Measurements from ENCODE around the gene ELFN2.

ELFN2 gene

GRCh38 chr22:37358917-37359316 is 68.4 kb downstream of the ELFN2 start:
- no peak for DNase-seq (ENCODE audit: low read depth in 2 of 3, low spot score in 1 of 3)

- DNase-seq (ENCODE audit: low read depth in 2 of 3, low spot score in 1 of 3) = no peak
These were observed 68.9 kb downstream of the ELFN2 start for GRCh38 chr22:37358386-37358785.

- no peak for DNase-seq (ENCODE audit: low read depth in 2 of 3, low spot score in 1 of 3)
These were observed 69.7 kb downstream of the ELFN2 start for GRCh38 chr22:37357446-37358075.

DNA sequence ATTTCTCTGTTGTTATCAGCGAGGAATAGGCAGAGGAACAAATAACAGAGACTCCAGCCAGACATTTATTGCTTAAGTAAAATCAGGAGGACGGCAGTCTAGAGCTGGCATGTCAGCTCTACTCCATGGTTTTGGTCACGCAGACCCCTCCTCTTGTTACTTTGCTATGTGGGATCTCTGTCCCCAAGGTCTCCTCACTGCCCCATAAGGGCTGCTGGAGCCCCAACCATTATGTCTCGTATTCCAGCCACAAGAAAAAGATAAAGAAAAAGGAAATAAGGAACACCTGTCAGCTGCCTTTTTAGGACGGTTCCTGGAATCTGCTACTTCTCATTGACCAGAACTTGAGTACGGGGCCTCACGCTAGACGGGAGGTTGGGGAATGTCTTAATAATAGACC is 70.4 kb downstream of the ELFN2 start:
- no peak for DNase-seq (ENCODE audit: low read depth in 2 of 3, low spot score in 1 of 3)

DNA sequence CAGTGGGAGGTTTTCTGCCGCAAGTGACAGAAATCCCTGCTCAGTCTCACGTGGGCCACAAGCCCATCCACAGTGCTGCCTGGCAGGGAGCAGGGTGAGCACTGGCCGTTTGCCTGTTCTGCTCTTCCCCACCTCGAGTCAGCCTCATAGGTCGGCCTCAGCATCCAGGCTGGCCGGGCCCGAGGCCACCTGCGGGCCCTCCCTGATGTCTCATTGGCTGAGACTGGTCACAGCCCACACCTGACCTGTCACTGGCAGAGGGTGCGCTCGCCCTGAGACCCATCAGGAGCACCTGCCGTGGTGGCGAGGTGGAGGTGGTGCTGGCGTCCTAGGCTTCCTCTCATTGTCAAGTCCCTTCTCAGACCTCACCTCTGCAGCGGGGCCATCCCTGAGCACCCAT is 72.1 kb downstream of the ELFN2 start:
- no peak for DNase-seq (ENCODE audit: low read depth in 2 of 3, low spot score in 1 of 3)

GRCh38 chr22:37354670-37355069 is 72.6 kb downstream of the ELFN2 start:
- DNase-seq (ENCODE audit: low read depth in 2 of 3, low spot score in 1 of 3) = no peak

GRCh38 chr22:37354261-37354660 is 73.0 kb downstream of the ELFN2 start:
- DNase-seq (ENCODE audit: low read depth in 2 of 3, low spot score in 1 of 3) = no peak

GRCh38 chr22:37353839-37354238 is 73.4 kb downstream of the ELFN2 start:
- DNase-seq (ENCODE audit: low read depth in 2 of 3, low spot score in 1 of 3) = no peak

DNA sequence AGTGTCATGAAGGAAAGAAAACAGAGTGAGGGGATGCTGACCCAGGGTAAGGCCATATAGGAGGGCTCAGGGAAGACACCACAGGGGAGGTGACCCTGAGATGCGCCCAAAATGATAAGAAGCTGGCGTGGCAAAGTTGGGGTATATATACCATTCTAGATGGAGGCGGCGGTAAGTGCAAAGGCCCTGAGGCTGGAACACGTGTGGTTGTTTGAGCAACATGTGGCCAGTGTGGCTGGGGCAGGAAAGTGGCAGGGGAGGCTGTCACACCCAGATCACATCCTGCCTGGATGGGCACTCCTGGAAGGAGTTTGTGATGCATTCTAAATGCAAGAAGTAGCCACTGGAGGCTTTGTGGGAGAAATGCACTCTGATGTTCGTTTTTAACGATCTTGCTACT is 74.8 kb downstream of the ELFN2 start:
- no peak for DNase-seq (ENCODE audit: low read depth in 2 of 3, low spot score in 1 of 3)

- no peak for DNase-seq (ENCODE audit: low read depth in 2 of 3, low spot score in 1 of 3)
These were observed 76.0 kb downstream of the ELFN2 start for GRCh38 chr22:37351232-37351631.

- DNase-seq (ENCODE audit: low read depth in 2 of 3, low spot score in 1 of 3) = no peak
These were observed 78.0 kb downstream of the ELFN2 start for GRCh38 chr22:37349043-37349814.

- no peak for DNase-seq (ENCODE audit: low read depth in 2 of 3, low spot score in 1 of 3)
These were observed 80.8 kb downstream of the ELFN2 start for GRCh38 chr22:37346505-37346895.

DNA sequence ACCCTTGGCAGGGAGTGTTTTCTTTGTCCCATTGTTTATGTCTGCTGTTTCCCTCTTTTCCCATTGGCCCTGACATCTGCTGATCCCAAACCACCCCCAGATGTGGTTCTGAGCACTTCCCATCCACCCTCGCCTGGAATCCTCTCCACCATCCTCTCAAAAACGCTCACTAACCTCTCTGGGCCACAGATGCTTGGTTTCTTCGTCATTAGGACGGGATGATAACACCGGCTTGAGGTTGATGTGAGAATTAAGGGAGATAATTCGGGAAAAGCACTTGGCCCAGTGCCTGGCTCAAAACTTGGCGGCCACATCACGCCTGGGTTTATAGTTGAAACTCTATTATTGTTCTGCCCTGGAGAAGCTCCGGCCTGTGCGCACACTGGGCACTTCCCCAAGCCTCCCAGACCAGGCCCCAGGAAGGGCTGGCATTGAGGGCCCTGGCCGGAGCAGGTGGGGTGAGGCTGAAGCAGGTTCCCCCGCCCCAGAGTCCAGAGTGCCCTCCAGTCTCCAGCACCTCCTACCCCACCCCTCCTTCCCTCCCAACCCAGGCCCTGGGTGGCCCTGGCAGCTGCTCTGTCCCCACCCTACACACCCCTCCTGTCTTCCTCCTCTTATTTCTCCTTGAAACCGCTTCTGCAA is 81.3 kb downstream of the ELFN2 start:
- DNase-seq (ENCODE audit: low read depth in 2 of 3, low spot score in 1 of 3) = no peak

DNA sequence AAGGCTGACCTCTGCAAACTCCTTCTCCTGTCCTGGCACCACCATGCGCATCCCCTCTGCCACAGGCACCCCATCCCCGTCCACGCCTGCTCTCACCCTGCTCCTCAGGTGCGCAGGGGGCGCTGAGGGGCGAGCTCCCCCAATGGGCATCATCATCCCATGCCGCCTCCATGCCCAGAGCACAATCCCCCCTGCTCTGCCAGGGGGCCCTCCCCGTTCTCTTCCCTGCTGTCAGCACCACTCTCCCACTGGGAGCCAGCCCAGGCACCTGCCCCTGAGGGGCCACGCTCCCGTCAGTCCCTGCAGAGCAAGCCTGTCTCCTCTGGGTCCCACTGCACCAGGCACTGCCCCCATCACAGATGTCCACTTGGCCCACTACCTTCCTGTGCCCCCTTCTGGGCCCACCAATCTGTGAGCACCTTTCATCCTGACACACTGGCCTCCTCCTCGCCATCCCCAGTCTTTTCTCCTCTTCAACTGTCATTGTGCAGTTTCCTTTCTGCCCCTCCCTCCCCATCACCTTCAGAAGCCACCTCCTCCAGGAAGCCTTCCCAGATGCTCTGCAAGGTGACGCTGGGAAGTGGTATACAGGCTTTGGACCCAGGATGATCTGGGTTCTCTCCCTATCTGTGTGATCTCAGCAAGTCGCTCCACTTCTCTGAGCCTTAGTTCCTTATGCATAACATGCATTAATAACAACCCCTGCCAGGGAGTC is 82.4 kb downstream of the ELFN2 start:
- DNase-seq (ENCODE audit: low read depth in 2 of 3, low spot score in 1 of 3) = no peak

GRCh38 chr22:37343863-37344734 is 83.2 kb downstream of the ELFN2 start:
- no peak for DNase-seq (ENCODE audit: low read depth in 2 of 3, low spot score in 1 of 3)

GRCh38 chr22:37343348-37343747 is 83.9 kb downstream of the ELFN2 start:
- no peak for DNase-seq (ENCODE audit: low read depth in 2 of 3, low spot score in 1 of 3)

- DNase-seq (ENCODE audit: low read depth in 2 of 3, low spot score in 1 of 3) = no peak
These were observed 85.2 kb downstream of the ELFN2 start for GRCh38 chr22:37342065-37342464.

GRCh38 chr22:37340331-37341262 is 86.7 kb downstream of the ELFN2 start:
- no peak for DNase-seq (ENCODE audit: low read depth in 2 of 3, low spot score in 1 of 3)

DNA sequence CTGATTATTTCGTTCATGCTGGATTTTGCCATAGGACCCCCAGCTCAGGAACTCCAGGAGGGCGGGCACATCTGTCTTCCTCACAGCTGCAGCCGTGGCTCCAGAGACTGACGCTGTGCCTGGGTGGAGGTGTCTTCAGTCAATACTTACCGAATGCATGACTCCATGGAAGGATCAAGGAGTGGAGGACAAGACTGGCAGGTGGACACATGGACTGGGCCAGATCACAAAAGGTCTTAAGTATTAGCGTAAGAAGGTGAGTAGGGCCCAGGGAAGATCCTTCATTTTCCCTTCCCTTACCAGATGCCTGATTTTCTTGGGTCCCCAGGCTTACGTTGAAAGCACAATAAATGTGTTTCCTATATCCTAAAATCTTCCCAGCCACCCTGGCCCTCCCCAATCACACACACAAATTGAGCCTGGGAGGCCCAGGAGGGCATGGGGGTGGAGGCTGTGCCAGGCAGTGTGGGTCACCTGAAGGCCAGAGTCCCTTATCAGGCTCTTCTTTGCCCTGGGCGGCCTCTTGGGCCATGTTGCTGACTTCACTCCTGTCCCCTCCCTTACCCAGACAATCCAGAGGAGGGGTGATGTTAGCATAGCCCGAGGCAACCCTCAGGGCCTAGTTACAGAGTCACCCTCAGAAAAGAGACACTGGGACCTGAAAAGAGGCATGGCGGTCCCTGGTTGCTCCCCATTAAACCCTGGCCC is 88.6 kb downstream of the ELFN2 start:
- DNase-seq (ENCODE audit: low read depth in 2 of 3, low spot score in 1 of 3) = no peak
